HG02763 (cell line): ENCODE data around the gene CCL21.

ENCODE experiments used
- ATAC-seq: cut with Tn5 transposase; IDR thresholded peaks from one replicate; pipeline ENCODE4 v1.9.1; 2021; ENCODE audit warnings: mild to moderate bottlenecking, moderate library complexity; ENCODE audit not compliant: unreplicated experiment

CCL21 gene

DNA sequence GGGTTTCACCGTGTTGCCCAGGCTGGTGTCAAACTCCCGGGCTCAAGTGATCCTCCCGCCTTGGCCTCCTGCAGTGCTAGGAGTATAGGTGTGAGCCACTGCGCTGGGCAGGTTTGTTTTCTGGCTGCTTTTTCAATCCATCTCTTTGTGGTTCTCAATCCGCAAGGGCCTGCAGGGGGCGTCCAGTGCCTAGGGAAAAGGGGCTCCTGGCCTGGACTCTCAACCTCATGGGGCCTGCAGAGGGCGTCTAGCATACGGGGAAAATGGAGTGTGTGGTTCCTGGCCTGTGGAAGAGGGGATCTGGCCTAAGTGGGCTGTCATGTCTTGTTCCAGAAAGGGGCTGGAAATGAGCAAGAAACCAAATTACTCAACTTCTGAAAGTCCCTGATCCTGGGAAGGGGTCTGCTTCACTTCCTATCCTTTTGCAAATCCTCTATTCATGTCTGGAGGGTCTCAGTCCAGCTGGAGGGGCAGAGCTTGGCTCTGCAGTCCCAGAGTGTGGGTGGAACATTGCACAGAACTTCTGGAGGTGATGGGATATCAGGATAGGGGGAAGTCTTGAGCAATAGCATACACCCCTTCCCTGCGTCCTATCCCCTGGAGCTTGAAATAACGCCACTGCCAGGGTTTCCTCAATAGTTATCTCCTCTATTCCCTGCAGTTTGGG lies 34.8 kb downstream of the CCL21 start:
- no peak for ATAC-seq

DNA sequence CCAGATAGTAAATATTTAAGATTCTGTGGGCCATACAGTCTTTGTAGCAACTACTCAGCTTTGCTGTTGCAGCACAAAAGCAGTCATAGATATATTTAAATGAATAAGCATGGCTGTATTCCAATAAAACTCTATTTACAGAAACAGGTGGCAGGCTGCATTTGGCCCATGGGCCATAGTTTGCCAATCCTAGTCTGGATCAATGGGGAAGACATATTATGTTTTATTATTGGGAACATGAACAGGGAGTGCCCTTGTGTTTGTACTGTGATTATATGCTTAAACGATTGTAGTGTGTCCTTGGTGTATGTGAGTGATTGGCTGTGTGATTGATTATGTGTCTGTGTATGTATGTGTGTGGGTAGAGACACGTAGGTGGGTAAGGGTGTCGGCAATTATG lies 35.5 kb downstream of the CCL21 start:
- ATAC-seq, result no peak

DNA sequence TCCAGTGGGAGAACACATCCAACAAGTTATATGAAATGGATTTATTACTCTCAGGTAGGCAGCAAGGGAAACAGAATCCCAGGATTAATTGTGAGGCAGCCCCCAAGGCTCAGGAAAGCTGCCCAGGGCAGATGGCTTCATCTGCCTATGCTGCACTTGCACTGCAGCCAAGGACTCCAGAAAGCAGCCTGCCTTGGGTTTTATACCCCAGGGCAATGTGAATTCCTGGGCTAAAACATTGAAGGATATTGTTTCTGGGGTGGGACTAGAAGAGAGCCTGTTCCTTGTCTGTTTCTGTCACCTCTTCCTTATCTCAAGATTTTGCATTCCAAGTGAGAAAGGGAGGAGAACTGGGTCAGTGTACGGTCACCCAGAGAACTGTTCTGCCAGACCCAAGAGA lies 38.6 kb downstream of the CCL21 start:
- no peak for ATAC-seq

DNA sequence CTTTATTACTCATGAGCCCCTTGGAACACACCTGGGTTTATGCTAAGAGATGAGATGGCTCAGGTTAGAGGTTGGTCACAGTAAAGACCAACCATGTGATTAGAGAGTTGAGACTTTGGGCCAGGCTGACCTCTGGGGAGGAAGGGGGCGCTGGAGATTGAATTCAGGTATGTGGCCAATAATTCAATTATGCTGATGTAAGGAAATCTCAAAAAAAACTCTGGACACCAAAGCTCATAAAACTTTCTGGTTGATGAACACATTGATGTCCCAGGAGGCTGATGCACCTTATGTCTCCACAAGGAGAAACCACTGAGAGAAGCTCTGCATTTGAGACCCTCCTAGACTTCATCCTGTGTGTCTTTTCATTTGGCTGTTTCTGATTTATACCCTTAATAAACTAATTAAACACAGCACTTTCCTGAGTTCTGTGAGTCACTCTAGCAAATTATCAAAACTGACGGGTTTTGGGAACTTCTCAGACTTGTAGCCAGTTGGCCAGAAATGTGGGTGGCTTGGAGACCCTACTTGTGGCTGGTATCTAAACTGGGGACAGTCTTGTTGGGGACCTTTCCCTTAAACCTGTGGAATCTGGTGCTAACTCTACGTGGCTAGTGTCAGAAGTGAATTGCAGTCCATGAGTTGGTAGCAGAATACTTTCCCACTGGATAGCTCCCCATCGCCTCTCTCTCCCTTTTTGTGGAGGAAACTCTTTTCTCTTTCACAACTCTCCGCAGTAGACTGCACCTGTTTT lies 40.0 kb downstream of the CCL21 start:
- no peak for ATAC-seq

DNA sequence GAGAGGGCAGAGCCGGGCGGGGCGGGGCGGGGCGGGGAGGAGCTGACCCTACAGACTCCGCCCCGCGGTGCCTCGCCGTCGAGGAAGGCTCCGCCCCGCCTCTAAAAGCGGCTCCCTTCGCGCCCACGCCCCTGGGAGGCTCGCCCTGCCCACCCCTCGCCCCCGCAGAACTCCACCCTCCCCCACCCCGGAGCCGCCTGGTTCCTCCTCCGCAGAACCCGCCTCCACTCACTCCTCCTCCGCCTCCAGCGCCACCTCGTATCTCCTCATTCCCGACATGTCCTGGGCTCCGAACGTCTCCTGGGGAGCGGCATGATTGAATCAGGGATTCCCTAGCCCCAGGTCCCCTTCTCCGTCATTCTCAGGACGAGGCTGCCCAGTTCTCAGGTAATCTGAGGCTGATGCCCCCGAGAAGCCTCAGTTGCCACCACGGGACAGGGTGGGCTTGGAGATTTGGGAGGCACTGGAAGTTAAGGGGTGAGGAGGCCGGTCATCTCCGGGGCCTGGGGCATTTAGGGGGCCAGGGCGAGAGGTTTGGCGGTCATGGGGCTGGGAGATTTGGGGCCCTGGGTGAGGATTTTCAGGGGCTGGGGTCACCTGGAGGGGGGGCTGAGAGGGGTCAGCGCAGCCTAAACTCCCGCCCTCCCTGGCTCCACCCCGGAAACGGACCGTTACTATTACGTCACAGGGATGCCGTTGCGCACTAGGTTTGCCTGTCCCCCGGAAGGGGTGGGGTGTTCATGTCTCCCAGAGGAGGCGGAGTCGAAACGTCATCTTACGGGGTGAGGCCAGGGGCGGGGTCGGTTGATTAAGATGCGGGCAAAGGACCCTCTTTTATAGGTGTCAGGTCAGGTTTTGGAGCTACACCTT lies 44.3 kb downstream of the CCL21 start:
- peak; percentile 58 for ATAC-seq

DNA sequence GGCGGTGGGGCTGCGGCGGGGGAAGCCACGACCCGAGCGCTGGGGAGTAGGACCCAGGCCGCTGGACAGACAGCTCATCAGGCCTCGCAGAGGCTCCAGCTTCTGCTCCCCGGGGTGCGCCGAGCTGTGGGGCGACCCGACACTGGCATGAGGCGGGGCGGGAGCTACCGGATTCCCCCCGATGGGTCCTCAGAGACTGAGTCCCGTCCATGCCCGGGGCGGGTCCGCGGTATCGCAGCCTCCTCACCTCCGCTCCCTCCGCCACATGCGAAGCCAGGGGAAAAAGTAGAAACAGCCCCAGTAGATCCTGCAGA lies 44.9 kb downstream of the CCL21 start:
- peak; percentile 21 for ATAC-seq

DNA sequence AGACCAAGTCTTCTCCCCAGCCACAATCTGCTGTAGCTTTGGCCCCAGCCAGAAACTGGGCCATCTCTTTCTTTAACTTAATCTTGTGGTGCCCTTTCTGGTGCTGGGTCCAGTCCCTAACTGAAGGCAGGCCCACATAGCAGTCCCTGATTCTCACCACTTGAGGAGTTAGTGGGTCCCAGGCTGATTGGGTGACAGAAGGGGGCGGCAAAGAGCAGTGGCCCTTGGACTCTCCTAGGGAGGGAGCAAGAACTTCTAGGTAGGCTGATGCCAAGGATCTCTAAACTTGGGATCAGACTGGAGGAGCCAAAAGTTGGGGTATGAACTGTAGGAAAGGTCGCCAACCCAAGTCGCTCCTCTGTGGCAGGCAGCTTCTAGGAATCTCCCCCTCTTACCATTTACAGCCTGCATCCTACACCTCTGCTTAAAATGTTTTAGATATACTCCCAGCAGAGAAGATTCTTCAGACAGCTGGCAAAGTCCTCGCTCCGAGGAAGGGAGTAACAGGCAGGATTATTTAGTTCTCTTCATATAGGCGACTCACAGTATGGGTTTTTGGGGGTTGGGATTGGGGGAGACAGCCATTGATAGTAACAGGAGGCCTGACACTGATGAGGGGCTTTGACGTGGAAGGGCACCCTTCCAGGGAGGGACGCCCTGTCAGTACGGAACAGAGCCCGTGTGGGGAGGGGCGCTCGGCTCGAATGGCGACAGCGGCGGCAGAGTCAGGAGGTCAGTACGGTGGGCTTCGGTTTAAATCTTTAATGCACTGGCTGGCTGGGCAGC lies 45.5 kb downstream of the CCL21 start:
- ATAC-seq, result peak; percentile 38

DNA sequence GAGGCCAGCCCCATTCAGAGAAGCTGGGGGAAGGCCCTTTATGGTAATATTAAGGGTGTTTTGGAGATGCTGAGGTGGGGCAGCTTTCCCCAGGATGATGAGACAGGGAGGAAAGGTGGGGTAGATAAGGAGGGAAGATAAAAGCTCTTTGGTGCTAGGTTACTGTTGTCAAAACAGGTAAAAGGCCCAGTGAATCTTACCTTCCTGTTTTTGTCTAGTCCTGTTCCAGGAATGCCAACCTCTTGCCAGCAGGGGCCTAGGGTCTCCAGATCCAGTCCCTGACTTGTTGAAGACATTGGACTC lies 46.7 kb downstream of the CCL21 start:
- no peak for ATAC-seq

DNA sequence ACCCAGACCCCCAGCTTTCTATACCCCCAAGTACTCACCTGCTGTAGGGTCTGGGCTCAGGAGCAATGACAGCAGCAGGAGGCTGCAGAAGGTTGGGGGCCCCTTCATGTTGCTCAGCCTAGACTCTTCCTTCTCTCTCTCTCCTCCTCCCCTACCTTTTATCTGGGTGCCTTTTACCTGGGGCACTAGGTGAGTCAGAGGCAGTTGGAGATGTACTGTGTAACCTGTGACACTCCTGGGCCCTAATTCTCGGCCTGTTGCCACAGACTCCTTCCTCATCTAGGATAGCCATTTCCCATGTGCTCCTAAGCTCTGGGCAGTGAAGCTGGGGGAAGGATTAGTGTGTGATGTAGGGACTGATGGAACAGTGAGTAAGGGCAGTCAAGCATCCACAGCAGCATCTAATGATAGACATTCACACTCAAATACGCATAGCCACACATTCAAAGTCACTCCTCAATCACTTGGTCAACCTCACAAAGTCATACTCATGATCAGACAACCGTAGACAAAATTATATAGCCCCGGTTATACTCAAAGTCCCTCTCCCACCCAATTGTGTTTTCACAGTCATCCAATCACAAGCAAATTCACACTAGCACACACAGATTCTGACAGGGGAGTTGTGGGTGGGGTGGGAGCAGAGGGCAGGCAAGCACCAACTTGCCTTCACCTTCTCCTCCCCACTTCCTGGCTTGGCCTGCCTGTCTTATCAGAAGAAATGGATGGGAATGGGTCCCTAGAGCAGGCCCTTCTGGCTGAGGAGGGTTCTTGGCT lies 47.2 kb downstream of the CCL21 start, which contains the start of gene CCL27:
TSS of gene CCL27 (minus strand) at position 132 of the 777 bp plus-strand sequence. CDS start at position 108, 24 bp downstream.
- no peak for ATAC-seq

DNA sequence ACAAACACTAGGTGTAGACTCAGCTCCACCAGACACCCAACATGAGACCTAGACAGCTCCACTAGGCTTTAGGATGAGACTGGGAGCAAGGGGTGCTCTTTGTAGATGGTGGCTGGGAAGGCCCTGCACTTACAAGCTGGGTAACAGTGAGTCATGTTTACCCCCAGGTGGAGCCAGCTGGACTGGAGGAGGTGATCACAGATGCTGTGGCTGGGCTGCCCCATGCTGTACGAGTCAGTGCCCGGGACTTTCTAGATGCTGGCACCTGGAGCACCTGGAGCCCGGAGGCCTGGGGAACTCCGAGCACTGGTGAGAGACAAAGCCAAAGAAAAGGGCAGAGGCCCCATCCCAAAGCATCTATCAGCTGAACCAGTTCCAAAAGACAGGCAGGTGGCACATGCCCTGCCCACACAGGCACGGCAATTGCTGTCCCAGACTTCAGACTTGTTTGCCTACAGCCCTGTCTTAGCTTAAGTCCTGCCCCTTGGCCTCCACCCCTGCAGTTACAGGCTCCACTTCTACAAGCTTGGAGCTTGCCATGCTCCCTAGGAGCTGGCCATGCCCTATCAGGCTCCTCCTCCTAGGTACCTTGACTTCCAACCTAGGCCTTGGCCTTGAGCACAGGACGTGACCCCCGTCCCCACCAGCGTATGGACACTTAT lies 50.2 kb downstream of the CCL21 start:
- no peak for ATAC-seq
